Fibroblast of skin of right biceps (primary cell): Measurements from ENCODE around the gene CACNA1H.
A peak's percentile ranks its signal among the peaks of the same experiment; 100 is the strongest.

Experiments used
- DNase-seq: peaks from one replicate; pipeline ENCODE4 v3.0.0-alpha.2; 2013

Gene CACNA1H

DNA sequence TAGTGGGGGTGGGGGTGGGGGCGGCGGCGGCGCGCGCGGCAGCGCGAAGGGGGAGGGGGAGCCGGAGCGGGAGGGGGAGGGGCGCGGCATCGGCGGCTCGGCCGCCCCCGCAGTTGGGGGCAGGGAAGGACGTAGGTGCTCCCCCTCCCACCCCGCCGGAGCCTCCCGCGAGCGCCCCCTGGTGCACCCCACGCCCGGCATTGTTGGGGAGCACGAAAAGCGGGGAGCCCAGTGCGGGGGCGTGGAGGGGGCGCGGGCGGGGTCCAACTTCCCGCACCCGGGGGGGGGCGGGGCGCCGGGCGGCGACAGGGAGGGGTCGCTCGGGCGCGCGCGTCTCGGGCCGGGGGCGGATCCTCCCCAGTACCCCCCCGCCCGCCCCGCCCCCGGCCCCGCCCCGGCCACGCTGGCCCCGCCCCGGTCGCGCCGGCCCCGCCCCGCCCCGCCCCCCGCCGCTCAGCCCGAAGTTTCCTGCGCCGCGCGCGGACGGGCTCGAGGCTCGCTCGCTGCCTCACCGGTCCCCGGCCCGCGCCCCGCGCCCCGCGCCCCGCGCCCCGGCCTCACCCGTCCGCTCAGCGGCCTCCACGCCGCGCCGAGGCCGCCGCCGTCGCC, at the start of gene CACNA1H:
Gene CACNA1H (plus strand): TSS at position 456 of the 609 bp plus-strand sequence. CDS start 632 bp downstream, outside the sequence.
- DNase-seq, result peak; percentile 19

DNA sequence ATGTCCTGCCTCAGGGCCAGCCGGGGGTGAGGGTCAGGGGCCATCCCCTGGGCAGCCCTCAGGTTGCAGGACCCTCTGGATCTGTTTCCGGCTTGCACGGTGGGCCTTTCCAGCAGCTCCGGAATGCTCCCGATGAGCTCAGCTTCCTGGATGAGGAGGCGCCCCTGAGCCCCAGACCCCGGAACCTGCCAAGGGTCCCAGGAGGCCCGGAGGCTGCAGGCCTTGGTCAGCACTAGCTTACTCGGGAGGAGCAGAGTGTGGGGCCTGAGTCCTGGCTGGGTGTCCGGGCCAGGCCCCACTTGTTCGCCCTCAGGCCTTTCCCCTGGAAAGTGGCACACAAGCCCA, 49.3 kb upstream of the CACNA1H start:
- DNase-seq, result no peak

DNA sequence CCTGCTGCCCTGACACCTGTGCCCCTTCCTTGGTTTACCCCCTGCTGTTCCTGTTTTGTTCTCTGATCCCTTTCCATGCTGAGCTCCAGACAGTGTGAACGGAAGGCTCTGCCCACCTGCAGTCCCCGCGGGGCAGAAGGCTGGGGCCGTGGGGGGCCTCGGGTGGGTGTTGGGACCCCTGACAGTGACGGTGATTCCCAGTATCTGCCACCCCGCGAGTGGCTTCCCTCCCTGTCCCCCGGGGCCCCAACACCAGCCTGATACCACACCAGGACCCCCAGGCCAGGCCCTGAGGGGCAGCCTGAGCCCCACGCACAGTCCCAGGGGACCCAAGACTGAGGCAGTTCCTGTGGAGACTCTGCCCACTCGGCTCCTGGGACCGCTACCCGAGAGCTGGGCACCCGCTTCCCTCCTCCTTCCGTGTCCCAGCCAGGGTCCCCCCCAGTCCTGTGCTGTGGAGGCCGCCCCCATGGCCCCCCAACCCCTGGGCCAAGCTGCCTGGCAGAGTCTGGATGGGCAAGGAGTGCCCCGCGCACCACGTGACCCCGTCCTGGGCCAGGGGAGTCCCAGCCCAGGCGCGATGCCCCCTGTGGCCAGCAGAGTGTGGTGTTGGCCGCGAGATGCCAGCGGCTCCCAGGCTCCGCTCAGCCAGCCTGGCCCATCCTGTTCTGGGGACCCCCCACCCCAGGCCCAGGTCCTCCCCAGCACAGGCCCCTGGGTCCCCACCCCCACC, 46.9 kb upstream of the CACNA1H start:
- peak; percentile 24 for DNase-seq

DNA sequence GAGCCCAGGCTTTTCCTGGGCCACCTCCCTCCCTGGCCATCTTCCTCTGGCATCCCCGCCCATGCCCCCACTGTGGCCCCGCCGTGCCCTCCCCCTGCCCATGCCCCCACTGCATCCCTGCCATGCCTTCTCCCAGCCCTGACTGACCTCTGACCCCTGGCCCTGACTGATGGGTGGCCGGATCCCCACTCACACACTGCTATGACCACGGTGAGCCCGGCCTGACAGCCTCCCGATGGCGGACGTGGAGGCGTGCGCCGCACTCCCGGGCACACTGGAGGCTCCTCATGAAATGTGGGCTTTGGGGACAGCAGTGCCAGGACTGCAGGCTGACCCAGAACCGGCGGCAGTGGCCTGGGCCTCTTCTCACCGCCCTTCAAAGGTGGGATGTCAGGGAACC, 46.2 kb upstream of the CACNA1H start:
- no peak for DNase-seq

DNA sequence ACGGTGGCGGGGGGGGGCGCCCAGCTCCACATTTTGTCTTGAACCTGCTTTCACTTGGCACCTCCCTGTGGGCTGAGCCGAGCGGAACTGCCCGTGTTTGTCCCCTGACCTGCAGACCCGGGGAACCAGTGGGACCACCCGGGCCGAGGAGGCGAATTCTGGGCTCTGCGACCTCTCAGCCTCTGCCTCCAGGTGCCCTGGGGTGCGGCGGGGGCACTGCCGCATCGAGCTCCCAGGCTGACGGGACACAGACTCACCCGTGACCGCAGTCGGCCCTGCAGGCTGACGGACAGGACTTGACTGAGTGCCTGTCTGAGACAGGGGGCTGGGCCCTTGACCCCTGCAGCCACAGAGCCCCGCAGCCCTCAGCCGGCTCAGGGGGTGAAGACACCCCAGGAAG, 45.8 kb upstream of the CACNA1H start:
- no peak for DNase-seq

DNA sequence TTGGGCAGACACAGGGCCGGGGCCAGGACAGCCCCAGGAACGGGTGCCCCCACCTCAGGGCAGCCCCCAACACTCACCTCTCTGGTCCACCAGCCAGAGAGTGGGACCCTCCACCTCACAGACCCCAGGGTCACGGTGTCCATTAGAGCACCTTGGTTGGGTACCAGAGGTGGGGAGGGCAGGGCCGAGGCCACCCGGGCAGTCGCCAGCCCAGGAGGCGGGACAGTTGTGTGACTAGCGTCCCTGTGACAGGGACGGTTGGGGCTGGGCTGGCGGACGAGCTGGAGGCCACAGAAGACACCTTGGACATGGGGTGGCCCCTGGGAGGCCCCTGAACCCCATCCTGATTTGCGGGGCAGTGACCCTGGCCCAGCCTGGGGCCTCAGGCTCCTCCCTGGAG, 45.2 kb upstream of the CACNA1H start:
- DNase-seq, result no peak

DNA sequence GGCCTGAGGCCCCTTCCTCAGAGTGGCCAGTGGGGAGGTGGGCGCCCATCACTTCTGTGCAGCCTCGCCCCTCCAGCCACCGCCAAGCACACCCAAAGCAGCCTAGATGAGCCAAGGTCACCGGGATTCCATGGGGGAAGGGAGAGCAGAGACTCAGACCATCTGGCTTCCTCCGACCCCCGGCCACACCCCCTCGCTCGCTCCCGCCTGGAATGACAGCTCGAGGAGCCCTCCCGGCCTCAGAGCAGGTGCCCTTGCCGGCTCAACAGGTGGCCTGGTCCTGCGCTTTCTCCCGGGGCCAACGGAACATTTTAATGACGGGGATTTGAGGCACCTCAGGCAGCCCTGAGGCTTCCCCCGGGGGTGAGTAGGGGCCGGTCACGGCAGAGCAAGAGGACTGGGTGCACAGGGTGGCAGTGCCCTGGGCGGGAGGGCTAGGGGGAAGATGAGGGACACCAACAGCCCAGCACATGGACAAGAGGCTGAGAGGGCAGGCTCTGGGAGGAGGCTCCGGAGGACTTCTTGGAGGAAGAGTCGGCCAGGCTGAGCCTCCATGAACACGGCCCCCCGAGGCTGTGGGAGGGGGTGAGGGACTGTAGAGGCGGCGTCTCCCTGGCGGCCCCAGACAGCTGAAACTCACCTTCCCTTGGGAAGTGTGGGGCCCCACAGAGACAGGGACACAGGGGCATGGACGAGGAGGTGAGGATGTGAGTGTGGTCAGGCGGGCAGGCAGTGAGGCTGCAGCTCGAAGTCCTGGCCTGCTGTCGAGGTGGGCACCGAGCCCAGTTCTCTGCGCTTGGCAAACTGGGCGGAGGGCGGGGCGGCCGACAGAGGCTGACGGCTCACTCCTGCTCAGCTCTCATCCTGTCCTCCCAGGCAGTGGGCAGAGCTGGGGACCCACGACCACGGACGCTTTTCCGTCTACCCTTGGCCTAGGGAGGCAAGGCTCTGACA, 44.3 kb upstream of the CACNA1H start:
- DNase-seq, result no peak

DNA sequence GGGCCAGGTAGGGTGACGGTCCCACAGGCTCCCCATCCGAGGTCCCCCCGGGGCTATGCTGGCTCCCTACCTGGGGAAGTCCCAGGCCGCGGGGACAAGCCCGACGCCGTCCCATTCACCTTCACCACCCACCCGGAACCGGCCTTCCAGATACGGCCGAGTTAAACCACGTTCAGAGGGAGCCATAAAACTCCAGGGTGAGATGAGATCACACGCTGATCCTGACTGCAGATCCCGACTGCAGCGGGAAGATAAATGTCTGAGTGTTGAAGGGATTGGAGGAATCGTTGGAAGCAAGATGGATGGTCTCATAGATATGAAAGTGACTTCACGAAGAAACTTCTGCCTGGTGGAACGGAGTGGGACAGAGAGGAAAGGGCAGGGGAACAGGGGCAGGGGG, 43.3 kb upstream of the CACNA1H start:
- no peak for DNase-seq

DNA sequence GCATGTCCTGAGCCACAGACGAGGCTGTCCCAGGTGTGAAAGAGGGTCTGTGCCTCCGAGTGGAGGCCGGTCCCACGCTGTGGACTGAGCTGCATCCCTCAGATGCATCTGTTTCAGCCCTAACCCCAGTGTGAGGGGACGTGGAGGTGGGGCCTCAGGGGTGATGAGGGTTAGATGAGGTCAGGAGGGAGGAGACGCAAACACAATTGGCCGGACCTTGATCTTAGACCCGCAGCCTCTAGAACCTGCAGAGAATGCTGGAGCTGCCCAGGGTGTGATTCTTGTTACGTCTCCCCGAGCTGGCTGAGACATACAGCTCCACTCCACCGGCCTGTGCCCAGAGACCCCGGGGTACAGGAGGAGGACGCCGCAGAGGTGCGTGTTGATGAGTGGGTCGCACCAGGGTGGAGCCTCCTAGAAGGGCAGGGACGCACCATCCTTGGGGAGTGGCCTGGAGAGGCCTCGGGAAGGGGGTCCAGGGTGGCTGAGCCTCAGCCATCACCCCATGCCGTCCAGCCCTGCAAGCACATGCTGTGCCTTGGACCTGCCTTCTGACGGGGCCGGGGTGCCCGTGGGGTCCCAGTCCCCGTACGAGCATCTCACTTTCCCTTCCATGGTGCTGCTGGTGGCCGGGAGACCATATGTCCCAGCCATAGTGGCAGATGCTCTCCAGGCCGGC, 40.3 kb upstream of the CACNA1H start:
- no peak for DNase-seq

DNA sequence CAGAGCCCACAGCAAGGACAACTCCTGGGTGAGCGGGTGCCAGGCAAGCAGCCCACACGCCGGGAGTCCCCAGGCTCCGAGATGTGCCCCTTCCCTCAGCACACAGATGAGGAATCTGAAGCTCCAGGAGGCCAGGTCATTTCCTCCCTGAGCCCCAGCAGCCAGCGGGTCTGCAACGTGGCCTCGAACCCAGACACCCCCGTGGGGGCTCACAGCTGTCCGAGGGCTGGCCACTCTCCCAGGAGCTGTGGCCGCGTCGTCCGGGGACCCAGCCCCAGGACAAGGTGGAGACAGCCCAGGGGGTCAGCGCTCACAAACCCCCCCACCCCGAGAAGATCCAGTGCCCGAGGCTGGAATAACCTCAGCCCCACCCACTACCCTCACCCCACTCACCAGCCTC, 39.4 kb upstream of the CACNA1H start:
- no peak for DNase-seq

DNA sequence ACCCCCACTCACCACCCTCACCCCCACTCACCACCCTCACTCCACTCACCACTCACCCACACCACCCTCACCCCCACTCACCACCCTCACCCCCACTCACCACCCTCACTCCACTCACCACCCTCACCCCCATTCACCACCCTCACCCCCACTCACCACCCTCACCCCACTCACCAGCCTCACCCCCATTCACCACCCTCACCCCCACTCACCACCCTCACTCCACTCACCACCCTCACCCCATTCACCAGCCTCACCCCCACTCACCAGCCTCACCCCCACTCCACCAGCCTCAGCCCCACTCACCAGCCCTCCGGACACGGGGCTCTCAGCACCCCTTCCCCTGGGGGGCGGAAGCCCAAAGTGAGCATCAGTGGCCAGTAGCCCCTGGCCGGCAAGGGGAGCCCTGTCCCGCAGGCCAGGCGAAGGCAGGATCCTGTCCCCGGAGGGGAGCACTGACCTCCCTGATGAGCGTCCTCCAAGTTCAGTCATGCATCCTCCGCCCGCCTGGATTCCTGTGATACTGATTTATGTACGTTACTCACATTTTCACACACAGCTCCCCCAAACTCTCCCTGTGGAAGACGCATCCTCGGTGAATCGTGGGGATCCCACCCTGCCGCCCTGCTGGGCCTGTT, 38.9 kb upstream of the CACNA1H start:
- DNase-seq, result no peak

DNA sequence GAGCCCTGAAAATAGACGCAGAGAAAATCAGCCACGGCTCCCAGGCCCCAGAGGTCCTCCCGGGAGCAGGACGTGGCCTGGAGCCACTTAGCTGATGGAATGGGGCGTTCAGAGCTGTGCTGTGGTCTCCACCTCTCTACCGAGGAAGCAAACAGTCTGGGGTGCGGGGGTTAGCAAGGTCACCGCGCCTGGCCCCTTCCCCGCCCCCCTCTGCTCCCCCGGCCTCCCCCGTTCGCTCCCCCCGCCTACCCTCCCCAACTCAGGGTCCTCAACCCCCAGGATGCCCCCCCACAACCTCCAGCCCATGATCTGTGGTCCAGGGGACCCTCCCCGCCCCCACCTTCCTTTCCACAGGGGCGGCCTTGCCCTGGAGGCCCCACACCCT, 36.2 kb upstream of the CACNA1H start:
- no peak for DNase-seq

DNA sequence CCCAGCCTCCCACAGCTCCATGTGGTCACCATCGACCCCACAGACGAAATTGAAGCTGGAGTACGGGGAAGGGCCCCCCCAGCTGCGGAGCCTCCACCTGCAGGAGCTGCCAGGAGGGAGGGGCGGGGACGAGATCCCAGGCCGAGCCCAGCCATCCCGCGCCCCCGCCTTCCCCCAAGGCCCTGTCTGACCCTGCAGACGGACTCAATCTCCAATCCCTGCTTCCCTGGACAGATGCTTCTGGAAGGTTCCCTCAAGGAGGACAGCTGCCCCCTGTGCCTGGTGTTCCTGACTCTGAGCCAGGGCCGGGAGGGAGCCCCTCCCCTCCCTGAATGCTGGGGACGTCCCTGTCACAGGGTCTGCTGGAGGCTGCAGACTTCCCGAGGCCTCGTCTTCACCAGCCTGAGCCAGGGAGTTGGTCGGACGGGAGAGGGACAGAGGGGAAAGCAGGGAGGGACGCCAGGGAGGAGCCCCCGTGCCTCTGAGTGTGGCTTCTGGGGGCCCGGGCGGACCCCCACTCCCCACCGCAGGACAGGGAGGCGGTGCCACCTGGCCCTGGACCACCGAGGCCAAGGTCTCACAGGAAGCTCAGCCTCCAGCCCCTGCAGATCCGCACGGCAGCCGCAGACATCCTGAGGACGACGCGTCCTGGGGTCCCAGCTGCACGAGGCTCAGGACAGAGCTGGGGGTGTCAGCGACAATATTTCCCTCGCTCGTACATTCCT, 35.6 kb upstream of the CACNA1H start:
- no peak for DNase-seq

DNA sequence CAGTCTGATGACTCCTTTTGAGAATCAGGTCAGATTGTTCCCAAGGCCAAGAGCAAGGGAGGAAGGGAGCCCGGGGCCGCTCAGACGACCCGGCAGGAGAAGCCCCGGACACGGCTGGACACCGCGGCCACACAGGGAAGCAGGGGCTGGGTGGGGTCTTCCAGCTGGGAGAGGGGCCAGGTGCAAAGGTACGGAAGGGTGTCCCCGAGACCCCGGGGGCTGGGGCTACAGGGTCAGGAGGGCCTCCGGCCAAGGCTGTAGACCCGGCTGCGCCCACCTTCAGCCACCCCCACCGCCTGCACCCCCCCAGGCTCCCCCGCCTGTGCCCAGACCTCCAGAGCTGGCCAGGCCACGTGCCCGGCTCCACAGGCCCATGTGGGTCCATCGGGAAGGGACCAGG, 35.0 kb upstream of the CACNA1H start:
- no peak for DNase-seq

DNA sequence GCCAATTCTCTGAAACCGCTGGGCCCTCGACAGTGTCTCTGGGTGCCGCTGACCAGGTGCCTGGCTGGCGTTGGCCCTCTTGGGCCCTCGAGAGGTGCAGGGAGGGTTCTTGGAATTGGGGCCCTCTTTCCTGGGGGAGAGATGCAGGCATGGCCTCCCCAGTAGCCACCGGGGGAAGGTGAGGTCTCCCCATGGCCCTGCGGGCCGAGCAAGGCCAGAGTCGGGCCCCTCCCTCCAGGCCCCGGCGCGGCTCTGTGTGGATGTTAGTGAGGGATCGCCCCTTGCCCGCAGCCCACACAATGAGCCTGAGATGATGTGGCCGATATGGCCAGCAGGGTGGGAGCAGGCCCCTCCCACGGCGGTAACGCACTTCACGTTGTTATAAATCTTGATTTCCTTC, 33.8 kb upstream of the CACNA1H start:
- no peak for DNase-seq

DNA sequence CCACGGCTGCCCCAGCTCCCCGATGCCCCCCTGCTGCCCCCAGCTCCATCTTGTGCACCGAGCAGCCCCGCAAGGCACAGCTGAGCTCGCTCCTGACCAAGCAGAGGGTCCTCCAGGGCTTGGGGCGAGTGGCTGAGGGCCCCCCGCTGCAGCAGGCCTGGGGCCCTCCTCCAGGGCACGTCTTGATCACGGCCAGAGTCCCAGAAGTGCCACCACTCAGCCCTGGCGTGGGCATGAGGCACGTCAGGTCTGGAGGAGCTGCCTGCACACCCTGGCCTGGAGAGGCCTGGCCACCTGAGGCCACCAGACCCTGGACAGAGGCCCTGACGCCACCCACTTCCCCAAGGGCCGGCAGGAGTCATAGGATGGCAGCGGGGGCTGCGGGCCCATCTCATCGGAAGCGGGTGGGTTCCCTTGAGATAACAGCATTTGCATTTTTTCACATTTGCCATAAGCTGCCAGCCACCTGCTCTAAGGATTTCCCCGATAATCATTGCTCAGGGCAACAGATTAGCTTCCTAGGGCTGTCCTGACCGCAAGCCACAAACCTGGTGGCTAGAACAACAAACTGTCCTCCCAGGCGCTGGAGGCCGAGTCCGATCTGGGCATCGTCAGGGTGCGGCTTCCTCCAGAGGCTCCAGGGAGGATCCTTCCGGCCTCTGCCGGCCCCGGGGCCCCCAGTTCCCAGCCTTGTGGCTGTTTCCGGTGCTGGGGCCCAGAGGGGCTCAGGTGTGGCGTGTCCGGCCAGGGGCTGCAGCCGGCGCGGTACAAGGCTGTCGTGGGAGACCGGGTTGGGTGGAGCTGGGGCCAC, 32.9 kb upstream of the CACNA1H start:
- no peak for DNase-seq

DNA sequence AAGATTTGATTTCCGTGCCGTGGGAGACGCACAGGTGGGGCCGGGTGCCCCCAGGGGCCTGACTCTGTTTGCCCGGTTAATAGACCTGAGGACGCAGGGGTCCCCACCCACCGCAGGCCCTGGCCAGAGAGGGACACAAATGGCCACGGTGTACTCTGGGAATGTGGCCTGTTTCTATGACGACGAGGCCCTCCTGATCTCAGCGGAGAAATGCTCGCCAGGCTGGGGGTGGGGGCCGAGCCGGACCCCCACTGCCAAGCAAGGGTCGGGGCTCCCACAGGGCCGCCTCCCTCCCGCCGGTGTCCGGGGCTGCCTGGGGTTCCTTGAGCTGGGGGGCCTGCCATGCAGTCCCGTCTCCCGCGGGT, 32.3 kb upstream of the CACNA1H start:
- no peak for DNase-seq

DNA sequence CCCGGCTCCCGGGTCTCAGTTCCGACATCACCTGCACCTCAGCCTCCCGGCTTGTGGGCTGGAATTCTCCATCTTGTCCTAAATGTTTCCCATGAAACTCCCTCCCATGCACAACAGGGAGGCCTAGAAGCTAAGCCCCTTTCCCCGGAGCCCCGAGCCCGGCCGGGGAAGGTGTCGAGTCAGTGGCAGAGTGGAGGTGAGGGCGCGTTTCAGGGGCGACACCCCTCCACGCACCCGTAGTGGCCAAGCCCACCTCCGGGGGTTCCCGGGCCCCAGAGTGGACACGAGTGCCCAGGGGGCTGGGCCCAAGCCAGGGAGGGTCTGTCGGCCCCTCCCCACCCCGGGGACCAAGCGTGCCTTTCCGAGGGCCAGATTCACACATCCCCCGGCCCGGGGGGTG, 31.9 kb upstream of the CACNA1H start:
- no peak for DNase-seq

DNA sequence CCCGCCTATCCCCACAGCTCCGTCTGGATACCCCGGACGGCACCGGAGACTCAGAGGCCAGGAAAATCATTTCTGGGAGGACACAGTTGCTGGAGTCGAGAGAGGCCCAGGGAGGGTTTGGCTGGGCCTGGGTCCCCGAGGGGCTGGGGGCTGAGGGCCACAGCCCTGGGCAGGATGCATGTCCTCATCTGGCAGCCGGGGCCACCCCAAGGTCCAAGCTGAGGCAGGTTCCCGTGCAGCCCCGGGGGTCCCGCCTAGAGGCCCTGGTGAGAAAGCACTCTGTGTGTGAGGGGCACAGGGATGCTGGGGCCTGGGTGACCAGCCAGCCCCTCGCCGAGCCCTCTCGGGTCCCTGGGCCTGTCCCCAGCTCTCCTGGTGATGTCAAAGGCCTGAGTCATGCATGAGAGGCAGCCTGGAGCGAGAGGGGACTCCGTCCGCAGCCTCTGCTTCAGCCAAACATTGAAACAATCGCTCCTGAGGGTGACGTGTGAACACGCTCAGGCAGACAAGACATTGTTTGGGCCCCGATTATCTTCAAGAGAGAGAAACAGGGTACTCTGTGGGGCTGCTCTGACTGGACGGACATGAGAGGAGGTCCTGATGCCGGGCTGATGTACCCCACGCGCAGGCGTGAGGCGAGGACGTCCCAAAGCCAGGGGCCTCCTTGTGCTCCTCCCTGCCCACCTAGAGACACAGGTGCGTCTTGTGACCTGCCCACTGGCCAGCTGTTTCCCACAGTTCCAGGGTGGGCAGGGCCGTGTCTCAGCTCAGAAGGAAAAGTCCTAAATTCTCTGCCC, 31.1 kb upstream of the CACNA1H start:
- no peak for DNase-seq

DNA sequence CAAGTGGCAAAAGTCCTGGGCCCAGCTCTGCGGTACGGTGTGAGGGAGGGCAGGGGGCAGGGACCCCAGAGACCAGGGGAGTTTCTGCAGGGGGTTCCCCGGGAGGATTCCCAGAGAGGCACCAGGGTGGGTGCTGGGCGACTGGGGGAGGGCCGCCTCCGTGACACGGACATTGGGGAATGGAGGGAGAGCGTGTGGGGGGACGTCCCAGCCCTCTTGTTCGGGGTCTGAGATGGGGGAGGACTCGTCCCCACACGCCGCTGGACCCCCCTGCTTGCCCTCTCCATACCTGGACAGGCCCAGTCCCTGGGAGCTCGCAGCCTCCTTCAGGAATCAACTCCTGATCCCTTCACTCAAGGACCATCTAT, 30.5 kb upstream of the CACNA1H start:
- DNase-seq, result no peak
